Measurements from ENCODE around the gene THRAP3. TPM values are rescaled to one million over a fixed set of nuclear protein-coding genes. Genes with fewer than 3 reads are reported as not detected.

Gene THRAP3
- total and polyA plus RNA-seq, 9 of the 15 experiments (the other 6 are each of a cell fraction or from before 2014, with no cell fraction given), result 66.2 to 135 (median 113) TPM

- TF ChIP-seq DPF2 (IDR thresholded peaks at IDR 0.05) (no peak), E2F8 (IDR thresholded peaks at IDR 0.05; ENCODE audit: low read depth, partially characterized antibody) (peak; percentile 37), USF2 (CRISPR knock-in tag; IDR thresholded peaks at IDR 0.05) (peak; percentile 100), KDM1A (IDR thresholded peaks at IDR 0.05) (no peak), ZNF165 (CRISPR knock-in tag; IDR thresholded peaks at IDR 0.05; ENCODE audit: borderline replicate concordance) (no peak), POLR2H (tag; IDR thresholded peaks at IDR 0.05; ENCODE audit: low read depth) (peak; percentile 93), GABPA (tag; conservative IDR thresholded peaks at IDR 0.05; ENCODE audit: low read depth) (peak; percentile 88), PHF21A (IDR thresholded peaks at IDR 0.05; ENCODE audit: borderline replicate concordance, low read depth) (no peak), JUN (IDR thresholded peaks at IDR 0.05; ENCODE audit: borderline replicate concordance, low read depth, low read length) (peak; percentile 32), JUN (CRISPR knock-in tag; IDR thresholded peaks at IDR 0.05; ENCODE audit: borderline replicate concordance) (peak; percentile 87; the same call in 1 of the 2 replicates), NR2F6 (CRISPR knock-in tag; IDR thresholded peaks at IDR 0.05) (no peak), CBX3 (IDR thresholded peaks at IDR 0.05; ENCODE audit: borderline replicate concordance in 1 of 2, low read length in 2 of 2) (no peak), MCM2 (IDR thresholded peaks at IDR 0.05; ENCODE audit: low read depth) (no peak), THRA (IDR thresholded peaks at IDR 0.05) (no peak), HINFP (tag; conservative IDR thresholded peaks at IDR 0.05; ENCODE audit: low read depth) (no peak), TRIM28 (IDR thresholded peaks at IDR 0.05) (no peak), SIX5 (IDR thresholded peaks at IDR 0.05; ENCODE audit: borderline replicate concordance in 1 of 2, insufficient read depth in 1 of 2, low read depth in 1 of 2, low read length in 2 of 2) (peak; percentile 94 to 97), ARID2 (IDR thresholded peaks at IDR 0.05) (no peak), EGR1 (conservative IDR thresholded peaks at IDR 0.05) (peak; percentile 99), ETV1 (tag; conservative IDR thresholded peaks at IDR 0.05; ENCODE audit: low read depth) (peak; percentile 78), MECOM (CRISPR knock-in tag; IDR thresholded peaks at IDR 0.05) (no peak), CREB3 (tag; conservative IDR thresholded peaks at IDR 0.05; ENCODE audit: low read depth) (no peak; the same call in 1 of the 2 replicates), ZC3H11A (IDR thresholded peaks at IDR 0.05; ENCODE audit: low read depth, low read length) (no peak)
Observed at GRCh38 chr1:36223996-36224536, at the start of gene THRAP3 (continued).

Measured in K562 (cell line).